ENCODE data around the gene SALL1. TPM values are rescaled to one million over a fixed set of nuclear protein-coding genes. Genes with fewer than 3 reads are reported as not detected.

The SALL1 gene
- total RNA-seq, 1 experiment from 2014 or later, result not detected

DNA sequence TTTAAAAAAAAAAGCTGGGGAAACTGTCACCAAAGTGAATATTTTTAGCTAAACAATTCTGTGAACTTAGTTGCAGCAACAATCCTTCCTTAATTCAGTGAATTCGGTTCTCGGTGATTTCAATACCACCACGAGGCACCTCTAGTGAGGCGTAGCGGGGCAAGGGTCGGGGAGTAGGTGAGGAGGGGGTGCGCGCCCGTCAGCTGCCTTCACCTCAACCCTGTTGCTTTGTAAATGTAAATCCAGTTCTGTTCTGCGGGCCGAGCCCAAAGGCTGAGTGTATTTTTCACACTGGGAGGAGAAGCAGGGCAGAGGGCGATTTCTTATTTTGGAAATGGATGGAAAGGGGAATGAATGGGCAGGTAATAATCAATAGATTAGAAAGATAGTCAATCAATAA, 17.4 kb downstream of the SALL1 start:
- DNase-seq, result no peak
- TF ChIP-seq, protein P1, sequence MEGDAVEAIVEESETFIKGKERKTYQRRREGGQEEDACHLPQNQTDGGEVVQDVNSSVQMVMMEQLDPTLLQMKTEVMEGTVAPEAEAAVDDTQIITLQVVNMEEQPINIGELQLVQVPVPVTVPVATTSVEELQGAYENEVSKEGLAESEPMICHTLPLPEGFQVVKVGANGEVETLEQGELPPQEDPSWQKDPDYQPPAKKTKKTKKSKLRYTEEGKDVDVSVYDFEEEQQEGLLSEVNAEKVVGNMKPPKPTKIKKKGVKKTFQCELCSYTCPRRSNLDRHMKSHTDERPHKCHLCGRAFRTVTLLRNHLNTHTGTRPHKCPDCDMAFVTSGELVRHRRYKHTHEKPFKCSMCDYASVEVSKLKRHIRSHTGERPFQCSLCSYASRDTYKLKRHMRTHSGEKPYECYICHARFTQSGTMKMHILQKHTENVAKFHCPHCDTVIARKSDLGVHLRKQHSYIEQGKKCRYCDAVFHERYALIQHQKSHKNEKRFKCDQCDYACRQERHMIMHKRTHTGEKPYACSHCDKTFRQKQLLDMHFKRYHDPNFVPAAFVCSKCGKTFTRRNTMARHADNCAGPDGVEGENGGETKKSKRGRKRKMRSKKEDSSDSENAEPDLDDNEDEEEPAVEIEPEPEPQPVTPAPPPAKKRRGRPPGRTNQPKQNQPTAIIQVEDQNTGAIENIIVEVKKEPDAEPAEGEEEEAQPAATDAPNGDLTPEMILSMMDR (conservative IDR thresholded peaks at IDR 0.05; ENCODE audit: low read depth, low read length), result no peak
- TF ChIP-seq EZH2phosphoT487 (IDR thresholded peaks at IDR 0.05; ENCODE audit: borderline replicate concordance, low read length) (no peak), EZH2 (IDR thresholded peaks at IDR 0.05; ENCODE audit: low read length, unreplicated experiment) (no peak)
- CTCF ChIA-PET, result no interaction called here
- intact Hi-C loops (cut with micrococcal nuclease), result no loop called here
- H3K9ac ChIP-seq (ENCODE audit: low read length), result no peak overlapping the region
- H3K27me3 ChIP-seq (ENCODE audit: low read length), result no peaks in the 10 kb centered on the region
- H3K4me1 ChIP-seq (ENCODE audit: insufficient read depth, low read length), result no peaks in the 10 kb centered on the region
- no peak overlapping the region for H3K4me2 ChIP-seq (ENCODE audit: low read length)
- no peaks in the 10 kb centered on the region for H3K79me2 ChIP-seq (ENCODE audit: low read length)
- H2AFZ ChIP-seq (ENCODE audit: low read length), result no peak overlapping the region
- H3K4me3 ChIP-seq (ENCODE audit: low read length), result no peak overlapping the region
- H3K9me3 ChIP-seq (ENCODE audit: low read length), result no peaks in the 10 kb centered on the region
- no TSS peak for BruUV-seq (replicated peaks)
- no peaks in the 10 kb centered on the region for H3F3A ChIP-seq (ENCODE audit: low read length, unreplicated experiment)
- POLR2A ChIA-PET (ENCODE audit: unreplicated experiment), result no interaction called here
- H4K20me1 ChIP-seq (ENCODE audit: low read length), result no peaks in the 10 kb centered on the region
- H3K9me2 ChIP-seq (replicated peaks; ENCODE audit: low read length), result no peaks in the 10 kb centered on the region
- no peak for ATAC-seq
- no peaks in the 10 kb centered on the region for H3K36me3 ChIP-seq (ENCODE audit: low read depth, low read length)
- H3K27ac ChIP-seq (ENCODE audit: low read length), result no peak overlapping the region

DNA sequence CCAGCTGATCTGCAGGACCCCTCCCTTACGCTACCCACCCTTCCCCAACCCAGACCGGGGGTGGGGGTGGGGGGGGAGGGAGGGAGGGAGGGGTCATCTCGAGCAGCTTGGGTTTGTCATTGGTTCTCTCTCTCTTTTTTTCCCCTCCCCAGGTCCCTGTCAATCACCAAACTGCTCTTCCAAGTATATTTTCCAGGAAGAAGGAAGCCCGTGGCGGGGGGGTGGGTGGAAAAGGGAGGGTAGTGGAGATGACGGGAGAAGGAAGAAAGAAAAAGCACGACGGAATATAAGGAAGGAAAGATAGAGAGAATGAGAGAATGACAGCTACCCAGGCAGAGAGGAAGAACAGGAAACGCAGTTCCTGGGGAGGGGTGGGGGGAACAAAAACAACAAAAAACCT, 17.9 kb downstream of the SALL1 start:
- no peaks in the 10 kb centered on the region for H3K9me2 ChIP-seq (replicated peaks; ENCODE audit: low read length)
- no peaks in the 10 kb centered on the region for H3F3A ChIP-seq (ENCODE audit: low read length, unreplicated experiment)
- TF ChIP-seq, protein P1 (conservative IDR thresholded peaks at IDR 0.05; ENCODE audit: low read depth, low read length), result no peak
- TF ChIP-seq EZH2phosphoT487 (IDR thresholded peaks at IDR 0.05; ENCODE audit: borderline replicate concordance, low read length), result no peak
- TF ChIP-seq EZH2 (IDR thresholded peaks at IDR 0.05; ENCODE audit: low read length, unreplicated experiment), result no peak
- no peaks in the 10 kb centered on the region for H3K36me3 ChIP-seq (ENCODE audit: low read depth, low read length)
- H3K27me3 ChIP-seq (ENCODE audit: low read length), result no peaks in the 10 kb centered on the region
- no peaks in the 10 kb centered on the region for H3K4me1 ChIP-seq (ENCODE audit: insufficient read depth, low read length)
- no peak overlapping the region for H3K9ac ChIP-seq (ENCODE audit: low read length)
- no TSS peak for BruUV-seq (replicated peaks)
- H4K20me1 ChIP-seq (ENCODE audit: low read length), result no peaks in the 10 kb centered on the region
- ChIA-PET POLR2A (ENCODE audit: unreplicated experiment) (no interaction called here), CTCF (no interaction called here)
- no peak overlapping the region for H3K4me3 ChIP-seq (ENCODE audit: low read length)
- DNase-seq (no peak), ATAC-seq (no peak)
- no peak overlapping the region for H3K4me2 ChIP-seq (ENCODE audit: low read length)
- no peak overlapping the region for H3K27ac ChIP-seq (ENCODE audit: low read length)
- intact Hi-C loops (cut with micrococcal nuclease), result no loop called here
- no peaks in the 10 kb centered on the region for H3K79me2 ChIP-seq (ENCODE audit: low read length)
- no peaks in the 10 kb centered on the region for H3K9me3 ChIP-seq (ENCODE audit: low read length)
- no peak overlapping the region for H2AFZ ChIP-seq (ENCODE audit: low read length)

DNA sequence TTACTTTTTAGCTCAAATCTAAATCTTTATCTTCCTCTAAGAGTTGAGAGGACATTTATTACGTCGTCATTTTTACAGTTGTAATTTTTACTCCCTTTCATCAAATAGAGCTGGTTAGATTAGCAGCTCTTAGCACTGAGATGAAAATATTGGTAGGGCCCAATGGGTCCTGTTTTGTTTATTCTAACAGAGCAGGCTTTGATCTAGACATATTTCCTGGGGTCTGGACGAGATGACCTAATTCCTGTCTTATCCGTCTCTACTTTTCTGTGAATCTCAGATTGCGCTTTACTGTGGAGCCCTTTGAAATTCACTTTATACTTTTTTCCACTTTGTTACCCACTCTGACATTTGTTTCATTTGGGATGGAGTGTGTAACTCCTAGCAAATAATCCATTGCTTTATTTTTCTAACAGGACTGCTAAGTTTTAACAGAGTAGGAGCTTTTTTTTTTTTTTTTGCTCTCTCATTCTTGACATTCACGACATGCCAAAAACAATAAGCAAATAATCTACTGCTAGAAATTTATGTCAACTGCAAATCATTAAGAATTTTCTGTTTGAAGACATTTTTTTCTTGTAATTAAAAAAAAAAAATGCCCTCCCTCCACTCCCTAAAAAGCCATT, 18.5 kb downstream of the SALL1 start:
- H3K4me1 ChIP-seq (ENCODE audit: insufficient read depth, low read length), result no peaks in the 10 kb centered on the region
- H3K36me3 ChIP-seq (ENCODE audit: low read depth, low read length), result no peaks in the 10 kb centered on the region
- H3K9me3 ChIP-seq (ENCODE audit: low read length), result no peaks in the 10 kb centered on the region
- H3K79me2 ChIP-seq (ENCODE audit: low read length), result no peaks in the 10 kb centered on the region
- no peaks in the 10 kb centered on the region for H3K27me3 ChIP-seq (ENCODE audit: low read length)
- no peak overlapping the region for H2AFZ ChIP-seq (ENCODE audit: low read length)
- DNase-seq (no peak), ATAC-seq (no peak)
- H3K9ac ChIP-seq (ENCODE audit: low read length), result no peak overlapping the region
- no peak overlapping the region for H3K4me2 ChIP-seq (ENCODE audit: low read length)
- H3K9me2 ChIP-seq (replicated peaks; ENCODE audit: low read length), result no peaks in the 10 kb centered on the region
- CTCF ChIA-PET, result no interaction called here
- POLR2A ChIA-PET (ENCODE audit: unreplicated experiment), result no interaction called here
- H4K20me1 ChIP-seq (ENCODE audit: low read length), result no peaks in the 10 kb centered on the region
- intact Hi-C loops (cut with micrococcal nuclease), result no loop called here
- TF ChIP-seq EZH2phosphoT487 (IDR thresholded peaks at IDR 0.05; ENCODE audit: borderline replicate concordance, low read length), result no peak
- no peak for TF ChIP-seq EZH2 (IDR thresholded peaks at IDR 0.05; ENCODE audit: low read length, unreplicated experiment)
- TF ChIP-seq, protein P1 (conservative IDR thresholded peaks at IDR 0.05; ENCODE audit: low read depth, low read length), result no peak
- BruUV-seq (replicated peaks), result no TSS peak
- H3K27ac ChIP-seq (ENCODE audit: low read length), result no peak overlapping the region
- no peak overlapping the region for H3K4me3 ChIP-seq (ENCODE audit: low read length)
- H3F3A ChIP-seq (ENCODE audit: low read length, unreplicated experiment), result no peaks in the 10 kb centered on the region

All from PC-3 (cell line).